ENCODE data around the gene FAAH.

GRCh38 chr1:46438346-46438745 lies 44.2 kb downstream of the FAAH start:
- no peak for TF ChIP-seq POLR2A (IDR thresholded peaks at IDR 0.05; ENCODE audit: low read depth, low read length)
- no peak for TF ChIP-seq POLR2AphosphoS5 (IDR thresholded peaks at IDR 0.05; ENCODE audit: low read depth, low read length)
- TF ChIP-seq TAF1 (IDR thresholded peaks at IDR 0.05; ENCODE audit: low read depth, low read length): no peak
- no peak for TF ChIP-seq PAX5 (IDR thresholded peaks at IDR 0.05; ENCODE audit: insufficient read depth, low read length, severe bottlenecking)
- TF ChIP-seq SPI1 (IDR thresholded peaks at IDR 0.05; ENCODE audit: low read depth, low read length): no peak
- no peak for TF ChIP-seq POU2F2 (IDR thresholded peaks at IDR 0.05; ENCODE audit: low read depth, low read length)

Data from GM12891 (cell line).